CD4-positive, alpha-beta T cell treated with Interleukin-10 for 1 hour (primary cell): ENCODE results near the gene PCDHGB5.
"Not testable (repeated sequence)": the region's sequence is repeated elsewhere in the genome, so short reads cannot be mapped to it uniquely, and the experiment has no call there.

Experiments
- DNase-seq: peaks from one replicate; pipeline ENCODE4 v3.0.0-alpha.2; 2020

PCDHGB5 gene

DNA sequence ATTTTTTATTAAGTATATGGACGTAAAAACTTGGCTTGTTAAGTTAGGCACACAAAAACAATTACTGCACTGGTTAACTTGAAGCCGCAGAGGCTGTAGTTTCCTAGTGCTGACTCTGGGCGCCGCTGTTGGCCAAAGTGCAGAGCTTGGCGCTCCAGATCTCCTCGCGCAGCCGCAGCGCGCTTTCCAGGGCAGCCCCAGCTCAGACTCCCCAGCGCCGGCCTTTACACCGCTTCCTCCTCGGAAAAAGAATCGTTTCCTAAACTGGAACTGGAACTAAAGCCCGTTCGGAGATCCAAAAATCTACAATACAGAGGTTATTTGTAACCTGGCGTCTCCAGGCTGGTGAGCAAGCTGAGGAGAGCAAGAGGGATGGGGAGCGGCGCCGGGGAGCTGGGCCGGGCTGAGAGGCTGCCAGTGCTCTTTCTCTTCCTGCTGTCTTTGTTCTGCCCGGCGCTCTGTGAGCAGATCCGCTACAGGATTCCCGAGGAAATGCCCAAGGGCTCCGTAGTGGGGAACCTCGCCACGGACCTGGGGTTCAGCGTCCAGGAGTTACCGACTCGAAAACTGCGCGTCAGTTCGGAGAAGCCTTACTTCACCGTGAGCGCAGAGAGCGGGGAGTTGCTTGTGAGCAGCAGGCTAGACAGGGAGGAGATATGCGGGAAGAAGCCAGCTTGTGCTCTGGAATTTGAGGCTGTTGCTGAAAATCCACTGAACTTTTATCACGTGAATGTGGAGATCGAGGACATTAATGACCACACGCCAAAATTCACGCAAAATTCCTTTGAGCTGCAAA, at the start of gene PCDHGB5:
TSS of gene PCDHGB5 (plus strand) at position 192 of the 796 bp plus-strand sequence. CDS start at position 373, 181 bp downstream.
- peak; percentile 44 for DNase-seq

- DNase-seq: peak; percentile 44
Observed at GRCh38 chr5:141349917-141350619, 47.7 kb upstream of the PCDHGB5 start, which contains the start of gene PCDHGB1. Gene PCDHGB1, plus strand, starts transcription at chr5:141350099. Its CDS starts 162 bp downstream, at chr5:141350261.

DNA sequence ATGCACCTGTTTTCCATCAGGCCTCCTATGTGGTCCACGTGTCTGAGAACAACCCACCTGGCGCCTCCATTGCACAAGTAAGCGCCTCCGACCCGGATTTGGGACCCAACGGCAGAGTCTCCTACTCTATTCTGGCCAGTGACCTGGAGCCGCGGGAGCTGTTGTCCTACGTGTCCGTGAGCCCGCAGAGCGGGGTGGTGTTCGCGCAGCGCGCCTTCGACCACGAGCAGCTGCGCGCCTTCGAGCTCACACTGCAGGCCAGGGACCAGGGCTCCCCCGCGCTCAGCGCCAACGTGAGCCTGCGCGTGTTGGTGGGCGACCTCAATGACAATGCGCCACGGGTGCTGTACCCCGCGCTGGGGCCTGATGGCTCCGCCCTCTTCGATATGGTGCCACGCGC, 46.2 kb upstream of the PCDHGB5 start:
- DNase-seq: no peak

DNA sequence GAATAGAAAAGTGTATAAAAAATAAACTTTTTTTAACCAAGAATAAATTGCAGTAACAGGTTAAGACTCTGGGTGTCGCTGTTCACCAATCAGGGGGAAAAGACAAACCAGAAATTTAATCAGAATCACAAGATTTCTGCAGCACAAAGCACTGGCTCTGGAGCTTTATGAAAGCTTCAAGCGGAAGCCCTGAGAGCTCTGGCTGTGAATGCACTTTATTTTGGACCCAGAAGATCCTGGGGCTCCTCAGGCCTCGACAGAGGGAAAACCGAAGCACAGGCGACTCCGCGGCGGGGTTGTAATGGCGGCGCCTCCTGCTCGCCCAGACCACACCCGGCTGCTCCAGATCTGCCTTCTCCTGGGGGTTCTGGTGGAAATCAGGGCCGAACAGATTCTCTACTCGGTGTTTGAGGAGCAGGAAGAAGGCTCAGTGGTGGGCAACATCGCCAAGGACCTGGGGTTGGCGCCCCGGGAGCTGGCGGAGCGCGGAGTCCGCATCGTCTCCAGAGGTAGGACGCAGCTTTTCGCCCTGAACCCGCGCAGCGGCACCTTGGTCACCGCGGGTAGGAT, 42.8 kb upstream of the PCDHGB5 start, which contains the start of gene PCDHGA4:
TSS of gene PCDHGA4 (plus strand) at position 122 of the 570 bp plus-strand sequence. CDS start at position 209, 87 bp downstream.
- peak; percentile 24 for DNase-seq

GRCh38 chr5:141355641-141356040, 42.1 kb upstream of the PCDHGB5 start:
- DNase-seq: no peak

GRCh38 chr5:141356133-141356532, 41.6 kb upstream of the PCDHGB5 start:
- DNase-seq: no peak

GRCh38 chr5:141356950-141357349, 40.8 kb upstream of the PCDHGB5 start:
- DNase-seq: no peak

DNA sequence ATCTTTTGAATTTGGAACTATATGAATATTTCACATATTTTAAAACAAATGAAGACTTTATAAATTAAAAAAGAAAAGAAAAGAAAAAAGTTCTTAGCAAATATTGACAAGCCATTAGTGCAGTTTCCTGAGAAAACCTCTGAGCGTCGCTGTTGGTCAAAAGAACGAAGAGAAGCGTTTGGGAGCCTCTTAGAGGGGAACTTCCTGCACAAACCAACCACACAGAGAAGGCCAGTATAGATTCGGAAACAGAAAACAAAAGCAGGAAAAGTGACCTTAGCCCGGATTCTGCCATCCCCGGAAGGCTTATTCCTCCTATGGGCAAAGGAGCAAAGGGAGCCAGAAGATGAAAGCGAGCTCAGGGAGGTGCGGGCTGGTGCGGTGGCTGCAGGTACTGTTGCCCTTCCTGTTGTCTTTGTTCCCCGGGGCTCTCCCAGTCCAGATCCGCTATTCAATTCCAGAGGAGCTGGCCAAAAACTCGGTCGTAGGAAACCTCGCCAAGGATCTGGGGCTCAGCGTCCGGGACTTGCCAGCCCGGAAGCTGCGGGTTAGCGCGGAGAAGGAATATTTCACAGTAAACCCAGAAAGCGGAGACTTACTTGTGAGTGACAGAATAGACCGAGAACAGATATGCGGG, 37.8 kb upstream of the PCDHGB5 start, which contains the start of gene PCDHGB2:
TSS of gene PCDHGB2 (plus strand) at position 205 of the 637 bp plus-strand sequence. CDS start at position 347, 142 bp downstream.
- peak; percentile 48 for DNase-seq

DNA sequence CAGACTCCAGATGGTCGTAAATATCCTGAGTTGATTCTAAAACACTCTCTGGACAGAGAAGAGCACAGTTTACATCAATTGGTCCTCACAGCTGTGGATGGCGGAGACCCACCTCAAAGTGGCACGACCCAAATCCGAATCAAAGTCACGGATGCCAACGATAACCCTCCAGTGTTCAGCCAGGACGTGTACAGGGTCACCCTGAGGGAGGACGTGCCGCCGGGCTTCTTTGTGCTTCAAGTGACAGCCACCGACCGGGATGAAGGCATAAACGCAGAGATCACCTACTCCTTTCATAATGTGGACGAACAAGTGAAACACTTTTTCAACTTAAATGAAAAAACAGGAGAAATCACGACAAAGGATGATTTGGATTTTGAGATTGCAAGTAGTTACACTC, 37.1 kb upstream of the PCDHGB5 start:
- no peak for DNase-seq

DNA sequence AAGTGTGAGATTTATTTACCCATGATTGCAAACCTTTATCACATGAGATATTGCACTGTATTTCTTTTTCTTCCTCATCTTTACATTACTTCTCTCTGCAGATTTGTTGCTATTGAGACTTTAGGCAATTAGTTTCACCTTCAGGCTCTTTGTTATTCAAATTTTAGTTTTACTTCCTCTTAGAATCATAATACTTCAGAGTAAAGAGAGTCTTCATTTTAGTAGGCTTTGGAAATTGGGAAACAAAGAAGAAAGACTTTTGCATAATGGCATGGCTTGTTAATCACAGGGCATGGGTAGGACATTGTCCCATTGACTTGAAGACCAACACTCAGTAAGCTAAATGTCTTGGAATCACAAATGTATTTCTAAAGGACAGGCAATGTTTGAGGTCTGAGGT, 35.0 kb upstream of the PCDHGB5 start:
- DNase-seq: no peak

DNA sequence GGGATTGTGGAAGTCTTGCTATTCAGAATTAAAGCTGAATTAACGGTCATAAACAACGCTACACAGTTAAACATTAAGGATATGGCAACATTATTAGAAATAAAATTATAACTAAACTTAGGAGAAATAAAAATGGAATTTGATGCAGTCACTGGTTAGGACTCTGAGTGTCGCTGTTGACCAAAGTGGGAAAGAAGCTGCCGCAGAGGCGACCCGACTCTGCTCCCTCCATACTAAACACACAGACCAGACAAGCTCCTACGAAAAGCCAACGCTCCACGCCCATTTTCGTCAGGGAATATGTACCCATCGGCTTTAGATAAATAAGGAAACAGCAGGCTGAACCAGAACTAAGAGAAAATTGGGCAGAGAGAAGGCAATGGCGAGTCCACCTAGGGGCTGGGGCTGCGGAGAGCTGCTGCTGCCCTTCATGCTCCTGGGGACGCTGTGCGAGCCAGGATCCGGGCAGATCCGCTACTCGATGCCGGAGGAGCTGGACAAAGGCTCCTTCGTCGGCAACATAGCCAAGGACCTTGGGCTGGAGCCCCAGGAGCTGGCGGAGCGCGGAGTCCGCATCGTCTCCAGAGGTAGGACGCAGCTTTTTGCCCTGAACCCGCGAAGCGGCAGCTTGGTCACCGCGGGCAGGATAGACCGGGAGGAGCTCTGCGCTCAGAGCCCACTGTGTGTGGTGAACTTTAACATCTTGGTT, 33.6 kb upstream of the PCDHGB5 start, which contains the start of gene PCDHGA5:
TSS of gene PCDHGA5 (plus strand) at position 211 of the 709 bp plus-strand sequence. CDS start at position 380, 169 bp downstream.
- DNase-seq: no peak

DNA sequence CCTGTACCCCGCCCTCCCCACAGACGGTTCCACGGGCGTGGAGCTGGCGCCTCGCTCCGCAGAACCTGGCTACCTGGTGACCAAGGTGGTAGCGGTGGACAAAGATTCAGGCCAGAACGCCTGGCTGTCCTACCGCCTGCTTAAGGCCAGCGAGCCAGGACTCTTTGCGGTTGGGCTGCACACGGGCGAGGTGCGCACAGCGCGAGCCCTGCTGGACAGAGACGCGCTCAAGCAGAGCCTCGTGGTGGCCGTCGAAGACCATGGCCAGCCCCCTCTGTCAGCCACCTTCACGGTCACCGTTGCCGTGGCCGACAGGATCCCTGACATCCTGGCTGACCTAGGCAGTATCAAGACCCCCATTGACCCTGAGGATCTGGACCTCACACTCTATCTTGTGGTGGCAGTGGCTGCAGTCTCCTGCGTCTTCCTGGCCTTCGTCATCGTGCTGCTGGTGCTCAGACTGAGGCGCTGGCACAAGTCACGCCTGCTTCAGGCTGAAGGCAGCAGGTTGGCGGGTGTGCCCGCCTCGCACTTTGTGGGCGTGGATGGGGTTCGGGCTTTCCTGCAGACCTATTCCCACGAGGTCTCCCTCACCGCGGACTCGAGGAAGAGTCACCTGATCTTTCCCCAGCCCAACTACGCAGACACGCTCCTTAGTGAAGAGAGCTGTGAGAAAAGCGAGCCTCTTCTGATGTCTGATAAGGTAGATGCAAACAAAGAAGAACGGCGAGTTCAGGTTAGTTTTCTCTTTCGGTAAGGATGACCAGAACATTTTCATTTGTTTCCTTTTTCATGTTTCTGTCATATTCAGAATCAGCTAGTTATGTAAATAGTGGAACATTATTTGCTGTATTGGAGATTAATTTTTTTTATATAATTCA, 31.5 kb upstream of the PCDHGB5 start:
- no peak for DNase-seq

DNA sequence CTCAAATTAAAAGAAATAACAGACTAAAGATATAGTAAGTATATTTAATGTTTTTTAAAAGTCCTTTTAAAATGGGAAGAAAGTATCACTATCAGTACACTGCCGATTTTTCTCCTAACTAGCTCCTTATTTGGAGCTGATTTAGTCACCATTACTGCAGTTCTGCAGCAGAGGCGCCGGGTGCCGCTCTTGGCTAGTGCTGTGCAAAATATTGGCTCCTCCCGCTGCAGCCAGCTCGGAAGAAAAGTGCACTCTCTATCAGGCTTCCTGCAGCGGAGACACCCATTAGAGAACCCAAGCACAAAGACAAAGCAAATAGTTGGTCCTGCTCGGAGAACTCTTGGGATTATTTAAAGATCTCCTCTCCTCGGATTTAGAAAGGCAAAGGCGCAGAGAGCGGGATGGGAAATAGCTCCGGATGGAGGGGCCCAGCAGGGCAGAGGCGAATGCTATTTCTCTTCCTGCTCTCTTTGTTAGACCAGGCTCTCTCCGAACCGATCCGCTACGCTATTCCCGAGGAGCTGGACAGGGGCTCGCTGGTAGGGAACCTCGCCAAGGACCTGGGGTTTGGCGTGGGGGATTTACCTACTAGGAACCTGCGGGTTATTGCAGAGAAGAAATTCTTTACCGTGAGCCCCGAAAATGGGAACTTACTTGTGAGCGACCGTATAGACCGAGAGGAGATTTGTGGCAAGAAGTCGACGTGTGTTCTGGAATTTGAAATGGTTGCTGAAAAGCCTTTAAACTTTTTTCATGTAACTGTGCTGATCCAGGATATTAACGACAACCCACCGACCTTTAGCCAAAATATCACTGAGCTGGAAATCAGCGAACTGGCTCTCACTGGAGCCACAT, 27.5 kb upstream of the PCDHGB5 start, which contains the start of gene PCDHGB3:
TSS of gene PCDHGB3 (plus strand) at position 249 of the 855 bp plus-strand sequence. CDS start at position 402, 153 bp downstream.
- peak; percentile 51 for DNase-seq

DNA sequence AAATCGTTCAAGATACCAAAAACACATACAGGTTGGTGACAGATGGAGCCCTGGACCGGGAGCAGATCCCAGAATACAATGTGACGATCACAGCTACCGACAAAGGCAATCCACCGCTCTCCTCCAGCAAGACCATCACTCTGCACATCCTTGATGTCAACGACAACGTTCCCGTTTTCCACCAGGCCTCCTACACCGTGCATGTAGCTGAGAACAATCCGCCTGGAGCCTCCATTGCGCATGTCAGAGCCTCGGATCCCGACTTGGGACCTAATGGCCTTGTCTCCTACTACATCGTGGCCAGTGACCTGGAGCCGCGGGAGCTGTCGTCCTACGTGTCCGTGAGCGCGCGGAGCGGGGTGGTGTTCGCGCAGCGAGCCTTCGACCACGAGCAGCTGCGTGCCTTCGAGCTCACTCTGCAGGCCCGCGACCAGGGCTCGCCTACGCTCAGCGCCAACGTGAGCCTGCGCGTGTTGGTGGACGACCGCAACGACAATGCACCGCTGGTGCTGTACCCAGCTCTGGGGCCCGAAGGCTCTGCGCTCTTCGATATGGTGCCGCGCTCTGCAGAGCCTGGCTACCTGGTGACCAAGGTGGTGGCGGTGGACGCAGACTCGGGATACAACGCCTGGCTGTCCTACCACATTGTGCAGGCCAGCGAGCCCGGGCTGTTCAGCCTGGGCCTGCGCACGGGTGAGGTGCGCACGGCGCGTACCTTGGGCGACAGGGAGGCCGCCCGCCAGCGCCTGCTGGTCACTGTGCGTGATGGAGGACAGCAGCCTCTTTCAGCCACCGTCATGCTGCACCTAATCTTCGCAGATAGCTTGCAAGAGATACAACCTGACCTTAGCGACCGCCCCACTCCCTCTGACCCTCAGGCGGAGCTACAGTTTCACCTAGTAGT, 25.9 kb upstream of the PCDHGB5 start:
- no peak for DNase-seq

- peak; percentile 12 for DNase-seq
Observed at GRCh38 chr5:141373673-141374317, 24.0 kb upstream of the PCDHGB5 start, which contains the start of gene PCDHGA6. Gene PCDHGA6, plus strand, starts transcription at chr5:141373891. Its CDS starts 193 bp downstream, at chr5:141374084.

- no peak for DNase-seq
Observed at GRCh38 chr5:141374627-141375026, 23.1 kb upstream of the PCDHGB5 start.

DNA sequence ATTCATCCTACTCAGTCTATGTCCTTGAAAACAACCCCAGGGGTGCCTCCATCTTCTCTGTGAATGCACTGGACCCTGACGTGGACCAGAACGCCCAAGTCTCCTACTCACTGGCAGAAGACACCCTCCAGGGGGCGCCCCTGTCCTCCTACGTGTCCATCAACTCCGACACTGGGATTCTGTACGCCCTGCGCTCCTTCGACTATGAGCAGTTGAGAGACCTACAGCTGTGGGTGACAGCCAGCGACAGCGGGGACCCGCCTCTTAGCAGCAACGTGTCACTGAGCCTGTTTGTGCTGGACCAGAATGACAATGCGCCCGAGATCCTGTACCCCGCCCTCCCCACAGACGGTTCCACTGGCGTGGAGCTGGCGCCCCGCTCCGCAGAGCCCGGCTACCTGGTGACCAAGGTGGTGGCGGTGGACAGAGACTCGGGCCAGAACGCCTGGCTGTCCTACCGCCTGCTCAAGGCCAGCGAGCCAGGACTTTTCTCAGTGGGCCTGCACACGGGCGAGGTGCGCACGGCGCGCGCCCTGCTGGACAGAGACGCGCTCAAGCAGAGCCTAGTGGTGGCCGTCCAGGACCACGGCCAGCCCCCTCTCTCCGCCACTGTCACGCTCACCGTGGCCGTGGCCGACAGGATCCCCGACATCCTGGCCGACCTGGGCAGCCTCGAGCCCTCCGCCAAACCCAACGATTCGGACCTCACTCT, 22.1 kb upstream of the PCDHGB5 start:
- not testable (repeated sequence) for DNase-seq
